HG03521 (cell line): Measurements from ENCODE around the gene TAS2R10.

Experiments
- ATAC-seq: cut with Tn5 transposase; IDR thresholded peaks from one replicate; pipeline ENCODE4 v1.9.1; 2021; ENCODE audit warnings: mild to moderate bottlenecking, moderate library complexity; ENCODE audit not compliant: unreplicated experiment

Gene TAS2R10

GRCh38 chr12:10783252-10783651 is 42.9 kb downstream of the TAS2R10 start:
- no peak for ATAC-seq

GRCh38 chr12:10779103-10779502 is 47.1 kb downstream of the TAS2R10 start:
- ATAC-seq: no peak
